ENCODE results near the gene MYG1. TPM values are rescaled to one million over a fixed set of nuclear protein-coding genes. Genes with fewer than 3 reads are reported as not detected.

MYG1 gene
- total RNA-seq, 1 donor from 2014 or later = 72.5 TPM

- no peak overlapping the region for H3K27ac Mint-ChIP-seq (ENCODE audit: unreplicated experiment)
- H3K27me3 Mint-ChIP-seq (ENCODE audit: unreplicated experiment) = peaks cover 32% of the 10 kb centered on the region
- H3K4me3 Mint-ChIP-seq (ENCODE audit: unreplicated experiment) = no peak overlapping the region
- H3K4me1 Mint-ChIP-seq (ENCODE audit: unreplicated experiment) = peaks cover 4% of the 10 kb centered on the region
- no peaks in the 10 kb centered on the region for H3K9me3 Mint-ChIP-seq (ENCODE audit: unreplicated experiment)
- TF ChIP-seq, protein P1, sequence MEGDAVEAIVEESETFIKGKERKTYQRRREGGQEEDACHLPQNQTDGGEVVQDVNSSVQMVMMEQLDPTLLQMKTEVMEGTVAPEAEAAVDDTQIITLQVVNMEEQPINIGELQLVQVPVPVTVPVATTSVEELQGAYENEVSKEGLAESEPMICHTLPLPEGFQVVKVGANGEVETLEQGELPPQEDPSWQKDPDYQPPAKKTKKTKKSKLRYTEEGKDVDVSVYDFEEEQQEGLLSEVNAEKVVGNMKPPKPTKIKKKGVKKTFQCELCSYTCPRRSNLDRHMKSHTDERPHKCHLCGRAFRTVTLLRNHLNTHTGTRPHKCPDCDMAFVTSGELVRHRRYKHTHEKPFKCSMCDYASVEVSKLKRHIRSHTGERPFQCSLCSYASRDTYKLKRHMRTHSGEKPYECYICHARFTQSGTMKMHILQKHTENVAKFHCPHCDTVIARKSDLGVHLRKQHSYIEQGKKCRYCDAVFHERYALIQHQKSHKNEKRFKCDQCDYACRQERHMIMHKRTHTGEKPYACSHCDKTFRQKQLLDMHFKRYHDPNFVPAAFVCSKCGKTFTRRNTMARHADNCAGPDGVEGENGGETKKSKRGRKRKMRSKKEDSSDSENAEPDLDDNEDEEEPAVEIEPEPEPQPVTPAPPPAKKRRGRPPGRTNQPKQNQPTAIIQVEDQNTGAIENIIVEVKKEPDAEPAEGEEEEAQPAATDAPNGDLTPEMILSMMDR (IDR thresholded peaks at IDR 0.05) = no peak
- no peak for DNase-seq (ENCODE audit: extremely low spot score, unreplicated experiment)
- no peaks in the 10 kb centered on the region for H3K36me3 Mint-ChIP-seq (ENCODE audit: unreplicated experiment)
Observed at GRCh38 chr12:53338017-53338416, 38.5 kb downstream of the MYG1 start.

DNA sequence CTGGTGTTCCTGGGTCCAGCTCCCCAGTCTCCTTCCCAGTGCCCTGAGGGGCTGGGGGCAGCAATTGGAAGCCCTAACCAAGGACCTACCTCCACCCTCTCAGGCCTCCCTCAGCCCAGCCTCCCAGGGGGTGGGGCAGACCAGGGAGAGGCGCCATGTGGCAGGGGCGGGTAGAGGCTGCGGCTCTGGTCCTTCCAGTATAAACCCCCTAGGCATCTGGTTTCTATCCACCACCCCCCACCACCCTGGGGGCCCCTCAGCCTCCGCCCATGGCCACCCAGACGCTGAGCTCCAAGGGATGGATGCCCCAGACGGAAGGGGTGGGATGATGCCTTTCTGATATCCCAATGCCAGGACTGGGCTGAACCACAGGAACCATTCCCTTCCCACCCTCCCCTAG lies 39.4 kb downstream of the MYG1 start:
- Mint-ChIP-seq H3K27me3 (ENCODE audit: unreplicated experiment) (peaks cover 29% of the 10 kb centered on the region), H3K4me3 (ENCODE audit: unreplicated experiment) (no peak overlapping the region), H3K36me3 (ENCODE audit: unreplicated experiment) (no peaks in the 10 kb centered on the region), H3K27ac (ENCODE audit: unreplicated experiment) (no peak overlapping the region), H3K9me3 (ENCODE audit: unreplicated experiment) (no peaks in the 10 kb centered on the region), H3K4me1 (ENCODE audit: unreplicated experiment) (peaks cover 4% of the 10 kb centered on the region)
- TF ChIP-seq, protein P1 (IDR thresholded peaks at IDR 0.05) = no peak
- no peak for DNase-seq (ENCODE audit: extremely low spot score, unreplicated experiment)

- TF ChIP-seq, protein P1 (IDR thresholded peaks at IDR 0.05) = no peak
- DNase-seq (ENCODE audit: extremely low spot score, unreplicated experiment) = no peak
- Mint-ChIP-seq H3K4me3 (ENCODE audit: unreplicated experiment) (no peak overlapping the region), H3K4me1 (ENCODE audit: unreplicated experiment) (peaks cover 13% of the 10 kb centered on the region), H3K36me3 (ENCODE audit: unreplicated experiment) (no peaks in the 10 kb centered on the region), H3K27me3 (ENCODE audit: unreplicated experiment) (peaks cover 27% of the 10 kb centered on the region), H3K27ac (ENCODE audit: unreplicated experiment) (no peak overlapping the region), H3K9me3 (ENCODE audit: unreplicated experiment) (no peaks in the 10 kb centered on the region)
Observed at GRCh38 chr12:53340398-53340797, 40.9 kb downstream of the MYG1 start.

DNA sequence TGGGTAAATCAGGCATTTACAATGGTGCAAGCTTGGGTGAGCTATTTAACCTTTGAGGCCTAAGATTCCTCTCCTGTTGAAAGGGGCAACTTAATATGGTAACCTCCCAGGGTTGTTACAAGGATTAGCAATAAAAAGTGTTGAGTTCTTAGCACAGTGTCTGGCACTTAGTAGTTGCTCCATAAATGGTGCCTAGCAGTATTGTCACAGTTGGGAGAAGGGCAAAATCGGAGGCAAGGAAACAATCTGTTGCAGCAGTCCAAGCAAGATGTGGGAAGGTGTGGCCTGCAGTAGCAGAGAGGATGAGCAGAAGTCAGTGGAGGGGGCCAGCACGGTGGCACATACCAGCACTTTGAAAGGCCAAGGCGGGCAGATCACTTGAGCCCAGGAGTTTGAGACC lies 44.0 kb downstream of the MYG1 start:
- no peaks in the 10 kb centered on the region for H3K9me3 Mint-ChIP-seq (ENCODE audit: unreplicated experiment)
- peaks cover 8% of the 10 kb centered on the region for H3K27me3 Mint-ChIP-seq (ENCODE audit: unreplicated experiment)
- no peaks in the 10 kb centered on the region for H3K36me3 Mint-ChIP-seq (ENCODE audit: unreplicated experiment)
- H3K4me3 Mint-ChIP-seq (ENCODE audit: unreplicated experiment) = peak overlapping the region; percentile 30
- DNase-seq (ENCODE audit: extremely low spot score, unreplicated experiment) = no peak
- H3K4me1 Mint-ChIP-seq (ENCODE audit: unreplicated experiment) = peaks cover 20% of the 10 kb centered on the region
- H3K27ac Mint-ChIP-seq (ENCODE audit: unreplicated experiment) = no peak overlapping the region
- TF ChIP-seq, protein P1 (IDR thresholded peaks at IDR 0.05) = no peak

- TF ChIP-seq, protein P1 (IDR thresholded peaks at IDR 0.05) = no peak
Observed at GRCh38 chr12:53343969-53344368, 44.5 kb downstream of the MYG1 start.

More at GRCh38 chr12:53343969-53344368, 44.5 kb downstream of the MYG1 start:
- peak overlapping the region; percentile 58 for H3K4me3 Mint-ChIP-seq (ENCODE audit: unreplicated experiment)
- peaks cover 22% of the 10 kb centered on the region for H3K4me1 Mint-ChIP-seq (ENCODE audit: unreplicated experiment)
- no peaks in the 10 kb centered on the region for H3K36me3 Mint-ChIP-seq (ENCODE audit: unreplicated experiment)
- peak overlapping the region; percentile 31 for H3K27ac Mint-ChIP-seq (ENCODE audit: unreplicated experiment)
- DNase-seq (ENCODE audit: extremely low spot score, unreplicated experiment) = no peak
- no peaks in the 10 kb centered on the region for H3K9me3 Mint-ChIP-seq (ENCODE audit: unreplicated experiment)
- peaks cover 6% of the 10 kb centered on the region for H3K27me3 Mint-ChIP-seq (ENCODE audit: unreplicated experiment)

Data from osteocyte (in vitro differentiated cells).